Lung (tissue), 12 donors: ENCODE results near the gene TAF10. TPM values are rescaled to one million over a fixed set of nuclear protein-coding genes. Genes with fewer than 3 reads are reported as not detected.

Experiments
- ATAC-seq: fragments of 200-7000 bp; cut with Tn5 transposase; one replicate; pipeline ENCODE4 v1.9.1; 2020; ENCODE audit warnings: moderate number of reproducible peaks; ENCODE audit not compliant: insufficient read depth, low FRiP score
- DNase-seq, 3 donors: peaks; one replicate each; pipeline ENCODE4 v3.0.0-alpha.2; 2013 to 2017
- H3K27ac ChIP-seq, 2 donors: one replicate each; pipeline ENCODE4 v1.5.1; 2013; ENCODE audit warnings: mild to moderate bottlenecking in 2 of 2, moderate library complexity in 2 of 2, control low read depth in 1 of 2, inconsistent platforms in 1 of 2, low read depth in 1 of 2, low read length in 1 of 2
- H3K27me3 ChIP-seq, 3 donors: one replicate each; pipeline ENCODE4 v1.5.1; 2013; ENCODE audit warnings: low read length in 2 of 3; ENCODE audit not compliant: control insufficient read depth in 3 of 3, insufficient read depth in 3 of 3
- H3K36me3 ChIP-seq, 4 donors: one replicate each; pipeline ENCODE4 v1.5.1; 2013; ENCODE audit warnings: low read length in 4 of 4, mild to moderate bottlenecking in 1 of 4, moderate library complexity in 1 of 4; ENCODE audit not compliant: control insufficient read depth in 4 of 4, insufficient read depth in 4 of 4
- H3K4me1 ChIP-seq, 5 donors: one replicate each; pipeline ENCODE4 v1.5.1; 2013; ENCODE audit warnings: low read length in 5 of 5, mild to moderate bottlenecking in 2 of 5, moderate library complexity in 1 of 5; ENCODE audit not compliant: control insufficient read depth in 5 of 5, insufficient read depth in 5 of 5
- H3K4me3 ChIP-seq: one replicate; pipeline ENCODE4 v1.5.1; 2013; ENCODE audit warnings: mild to moderate bottlenecking, control low read depth, moderate library complexity
- H3K9ac ChIP-seq, 2 donors: one replicate each; pipeline ENCODE4 v1.5.1; 2013; ENCODE audit warnings: low read length in 2 of 2, control low read depth in 1 of 2; ENCODE audit not compliant: insufficient read depth in 1 of 2
- H3K9me3 ChIP-seq, 4 donors: one replicate each; pipeline ENCODE4 v1.5.1; 2013; ENCODE audit warnings: low read length in 3 of 4, mild to moderate bottlenecking in 1 of 4, moderate library complexity in 1 of 4; ENCODE audit not compliant: control insufficient read depth in 4 of 4, insufficient read depth in 3 of 4
- WGBS, 2 donors: extraction: QIAGEN DNeasy Blood & Tissue Kit; methylation state at CpG; one replicate each; pipeline ENCODE4 v1.1.7; 2013; 5-methylcytosine and 5-hydroxymethylcytosine counted together
- polyA plus RNA-seq, 2 donors: library from polyadenylated mRNA; stranded (reverse); fragments of 200-250 nt; gene quantifications; one replicate each; pipeline ENCODE4 v1.2.1, GENCODE V29; 2013
- total RNA-seq, 2 donors: library from RNA; depleted of rRNA in 1 of 2; stranded (reverse); fragments of >200 nt in 1 of 2; gene quantifications; one replicate each; pipeline ENCODE4 v1.2.1, GENCODE V29; 2014 to 2021
- TF ChIP-seq, protein P1 (sequence below): IDR thresholded peaks from 2 replicates; pipeline ENCODE4 v1.5.1; 2012; ENCODE audit warnings: mild to moderate bottlenecking; ENCODE audit errors: control extremely low read depth, extremely low read depth
- donor health status: control.
- donor health status: control.
- donor health status: Bipolar disorder and iron deficiency.
- donor health status: healthy.
- donor health status: DM: yes; HTN: yes; CAD: no.

Gene TAF10
- total and polyA plus RNA-seq, 4 donors = 23.9 to 149 (median 117) TPM

DNA sequence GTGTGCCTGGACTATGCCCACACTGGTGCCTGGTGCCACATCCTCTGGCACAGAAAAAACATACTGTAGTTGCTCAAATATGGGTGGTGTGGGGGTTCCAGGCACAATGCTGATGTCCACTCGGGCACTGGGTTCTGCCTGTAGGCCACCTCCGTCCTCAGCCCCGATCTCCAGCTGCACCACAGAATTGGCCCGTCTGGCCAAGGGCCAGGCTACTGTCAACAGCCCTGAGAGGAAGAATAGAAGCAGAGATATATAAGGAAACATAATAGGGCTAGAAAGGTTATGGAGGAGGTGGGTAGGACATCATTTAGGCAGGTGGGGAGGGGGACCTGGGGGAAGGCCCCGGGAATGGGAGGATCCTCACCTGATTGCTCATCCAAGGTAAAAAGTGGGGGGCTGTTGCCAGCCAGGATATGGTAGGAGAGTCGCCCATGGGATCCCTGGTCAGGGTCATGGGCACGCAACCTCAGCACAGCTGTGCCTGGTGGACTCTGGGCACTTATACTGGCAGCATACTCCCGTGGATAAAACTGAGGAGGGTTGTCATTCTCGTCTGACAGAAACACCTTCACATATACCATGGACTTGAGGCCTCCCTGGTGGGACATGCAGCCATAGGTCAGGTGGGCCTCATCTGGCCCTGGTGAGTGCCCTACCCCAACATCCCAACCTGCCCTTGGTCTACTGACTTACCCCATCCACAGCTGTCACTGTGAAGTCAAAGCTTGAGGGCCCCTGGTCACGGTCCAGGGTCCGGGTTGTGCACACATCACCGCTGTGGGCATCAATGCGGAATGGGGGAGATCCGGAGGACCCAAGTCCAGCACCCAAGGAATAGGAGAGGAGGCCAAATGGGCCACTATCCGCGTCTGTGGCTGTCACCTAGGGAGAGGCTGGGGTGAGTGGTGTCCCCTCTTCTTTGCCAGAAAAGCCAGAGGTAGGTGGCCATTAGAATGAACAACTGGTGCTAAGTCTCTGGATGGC, 21.7 kb upstream of the TAF10 start:
- 90 to 93% methylated on average over 16 of the region's 16 CpGs for WGBS, 2 donors
- no peak for DNase-seq
- H3K9me3 ChIP-seq = peaks cover 0 to 2% (median 0%) of the 10 kb centered on the region in 4 donors
- no peak overlapping the region for H3K4me3 ChIP-seq
- TF ChIP-seq, protein P1, sequence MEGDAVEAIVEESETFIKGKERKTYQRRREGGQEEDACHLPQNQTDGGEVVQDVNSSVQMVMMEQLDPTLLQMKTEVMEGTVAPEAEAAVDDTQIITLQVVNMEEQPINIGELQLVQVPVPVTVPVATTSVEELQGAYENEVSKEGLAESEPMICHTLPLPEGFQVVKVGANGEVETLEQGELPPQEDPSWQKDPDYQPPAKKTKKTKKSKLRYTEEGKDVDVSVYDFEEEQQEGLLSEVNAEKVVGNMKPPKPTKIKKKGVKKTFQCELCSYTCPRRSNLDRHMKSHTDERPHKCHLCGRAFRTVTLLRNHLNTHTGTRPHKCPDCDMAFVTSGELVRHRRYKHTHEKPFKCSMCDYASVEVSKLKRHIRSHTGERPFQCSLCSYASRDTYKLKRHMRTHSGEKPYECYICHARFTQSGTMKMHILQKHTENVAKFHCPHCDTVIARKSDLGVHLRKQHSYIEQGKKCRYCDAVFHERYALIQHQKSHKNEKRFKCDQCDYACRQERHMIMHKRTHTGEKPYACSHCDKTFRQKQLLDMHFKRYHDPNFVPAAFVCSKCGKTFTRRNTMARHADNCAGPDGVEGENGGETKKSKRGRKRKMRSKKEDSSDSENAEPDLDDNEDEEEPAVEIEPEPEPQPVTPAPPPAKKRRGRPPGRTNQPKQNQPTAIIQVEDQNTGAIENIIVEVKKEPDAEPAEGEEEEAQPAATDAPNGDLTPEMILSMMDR = no peak
- no peak for ATAC-seq
- no peak overlapping the region for H3K27ac ChIP-seq
- H3K27me3 ChIP-seq = no peaks in the 10 kb centered on the region
- H3K9ac ChIP-seq = no peak overlapping the region
- H3K4me1 ChIP-seq = peaks cover 7 to 28% (median 12%) of the 10 kb centered on the region in 5 donors
- H3K36me3 ChIP-seq = peaks cover 0 to 34% (median 16%) of the 10 kb centered on the region in 4 donors

DNA sequence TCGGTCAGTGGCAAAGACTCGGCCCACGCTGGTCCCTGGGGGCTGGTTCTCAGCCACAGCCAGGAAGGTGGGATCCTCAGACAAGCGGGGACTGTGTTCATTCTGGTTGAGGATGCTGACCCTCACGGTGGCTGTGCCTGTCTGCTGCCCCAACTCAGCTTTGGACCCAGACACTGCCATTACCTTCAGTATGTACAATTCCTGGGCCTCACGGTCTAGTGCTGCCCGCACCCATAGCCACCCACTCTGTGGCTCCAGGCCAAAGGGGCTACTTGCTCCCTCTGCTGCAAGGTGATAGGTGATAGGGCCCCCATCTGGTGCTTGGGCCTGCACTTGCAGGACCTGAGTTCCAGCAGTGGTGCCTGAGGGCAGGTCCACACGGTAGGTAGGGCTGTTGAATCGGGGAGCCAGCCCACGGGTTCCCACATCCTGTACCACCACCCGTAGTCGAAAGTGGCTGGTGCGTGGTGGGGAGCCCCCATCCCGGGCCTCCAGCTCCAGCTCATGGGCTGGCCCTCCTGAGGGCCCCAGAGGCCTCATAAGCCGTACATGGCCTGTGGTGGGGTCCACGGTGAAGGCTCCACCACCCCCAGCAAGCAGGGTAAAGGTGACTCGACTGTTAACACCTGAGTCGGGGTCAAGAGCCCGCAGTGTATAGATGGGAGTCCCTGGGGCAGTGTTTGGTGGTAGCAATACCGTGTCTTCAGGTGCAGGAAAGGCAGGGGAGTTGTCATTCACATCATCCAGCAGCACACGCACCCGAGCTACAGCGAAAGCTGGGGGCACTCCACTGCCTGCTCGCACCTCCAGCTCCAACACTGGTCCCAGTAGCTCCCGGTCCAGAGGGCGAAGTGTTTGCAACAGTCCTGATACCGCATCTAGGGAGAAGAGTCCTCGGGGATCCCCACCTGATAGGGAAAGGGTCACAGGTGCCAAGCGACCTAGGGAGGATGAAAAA, 20.4 kb upstream of the TAF10 start:
- Histone ChIP-seq H3K9ac (no peak overlapping the region), H3K9me3 (peaks cover 0 to 2% (median 0%) of the 10 kb centered on the region in 4 donors), H3K27ac (no peak overlapping the region), H3K4me3 (no peak overlapping the region), H3K4me1 (peaks cover 0 to 23% (median 10%) of the 10 kb centered on the region in 5 donors), H3K36me3 (peaks cover 0 to 45% (median 19%) of the 10 kb centered on the region in 4 donors), H3K27me3 (no peaks in the 10 kb centered on the region)
- 93% methylated on average over 29 of the region's 29 CpGs for WGBS, 2 donors
- TF ChIP-seq, protein P1 = no peak
- DNase-seq = no peak
- no peak for ATAC-seq

DNA sequence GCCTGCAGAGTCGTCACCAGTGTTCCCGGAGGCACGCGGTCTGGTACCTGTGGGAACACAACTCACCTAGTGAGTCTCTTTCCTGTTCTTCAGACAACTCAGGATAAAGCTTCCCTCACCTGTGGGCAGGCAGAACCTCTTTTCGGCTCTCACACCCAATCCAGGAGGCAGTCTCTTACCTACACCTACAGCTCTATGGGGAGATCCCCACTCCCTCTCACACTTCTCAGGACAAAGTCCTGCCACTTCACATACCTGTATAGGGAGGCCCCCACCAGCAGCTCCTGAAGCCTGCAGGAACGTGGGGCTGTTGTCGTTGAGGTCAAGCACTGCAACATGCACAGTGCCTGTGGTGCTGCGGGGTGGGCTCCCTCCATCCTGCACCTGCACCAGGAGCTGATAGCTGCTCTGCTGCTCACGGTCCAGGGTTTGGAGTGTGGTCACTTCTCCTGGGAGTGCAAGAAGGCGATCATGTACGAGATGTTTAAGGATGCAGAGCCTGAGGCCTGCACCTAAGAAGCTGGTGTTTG, 19.4 kb upstream of the TAF10 start:
- WGBS, 2 donors = 84 to 94% methylated on average over 11 of the region's 11 CpGs

More for the DNA sequence above, 19.4 kb upstream of the TAF10 start:
- DNase-seq (no peak), ATAC-seq (no peak)
- H3K9ac ChIP-seq = no peak overlapping the region
- H3K9me3 ChIP-seq = peaks cover 0 to 2% (median 0%) of the 10 kb centered on the region in 4 donors
- peaks cover 0 to 54% (median 27%) of the 10 kb centered on the region in 4 donors for H3K36me3 ChIP-seq
- H3K4me3 ChIP-seq = no peak overlapping the region
- H3K27ac ChIP-seq = no peak overlapping the region
- H3K27me3 ChIP-seq = no peaks in the 10 kb centered on the region
- TF ChIP-seq, protein P1 = no peak
- peaks cover 0 to 16% (median 10%) of the 10 kb centered on the region in 5 donors for H3K4me1 ChIP-seq
